Loucy (cell line): Measurements from ENCODE around the gene NTNG1.

Experiments used
- CTCF ChIP-seq: fragments of 200-600 bp; sonication (generic); conservative IDR thresholded peaks from 2 replicates; pipeline ENCODE4 v1.5.1; 2014; ENCODE audit warnings: mild to moderate bottlenecking, antibody characterized with exemption, low read length
- EZH2phosphoT487 ChIP-seq: fragments of 200-600 bp; IDR thresholded peaks from 2 replicates; pipeline ENCODE4 v1.6.1; 2018; ENCODE audit warnings: antibody characterized with exemption, mild to moderate bottlenecking, moderate library complexity, borderline replicate concordance

DNA sequence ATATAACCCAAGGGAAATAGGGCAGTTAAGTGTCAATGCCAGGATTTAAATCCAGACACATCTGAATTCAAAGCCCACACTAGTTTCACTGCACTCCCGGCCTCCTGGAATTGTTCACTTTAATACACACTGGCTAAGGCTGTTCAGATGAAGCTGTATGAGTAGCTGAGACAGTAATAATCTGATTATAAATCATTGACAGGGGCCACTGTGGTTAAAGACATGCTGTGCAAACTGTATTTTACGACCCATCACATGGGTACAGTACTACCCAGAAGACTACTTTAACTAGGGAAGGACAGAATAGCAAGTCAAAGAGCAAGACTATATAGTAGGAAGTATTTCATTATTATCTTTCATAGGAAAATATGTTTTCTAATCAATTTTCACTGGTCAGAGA, 16.1 kb upstream of the NTNG1 start:
- no peak for TF ChIP-seq CTCF
- no peak for TF ChIP-seq EZH2phosphoT487
